ENCODE measurements around the gene FER. TPM values are rescaled to one million over a fixed set of nuclear protein-coding genes. Genes with fewer than 3 reads are reported as not detected.
A peak's percentile ranks its signal among the peaks of the same experiment; 100 is the strongest.

FER gene
- total and polyA plus RNA-seq, 2 experiments from 2014 or later: 25.9 to 30.7 TPM

DNA sequence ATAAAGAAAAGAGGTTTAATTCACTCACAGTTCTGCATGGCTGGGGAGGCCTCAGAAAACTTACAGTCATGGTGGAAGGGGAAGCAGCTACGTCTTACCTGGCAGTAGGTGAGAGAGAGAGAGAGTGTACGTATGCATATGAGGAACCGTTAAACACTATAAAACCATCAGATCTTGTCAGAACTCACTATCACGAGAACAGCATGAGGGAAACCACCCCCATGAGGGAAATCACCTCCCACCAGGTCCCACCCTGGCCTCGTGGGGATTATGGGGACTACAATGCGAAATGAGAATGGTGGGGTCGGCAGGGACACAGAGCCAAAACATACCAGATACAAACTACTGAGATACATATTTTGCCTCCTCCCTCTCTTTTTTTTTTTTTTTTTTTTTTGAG, 10.8 kb upstream of the FER start:
- H3K4me1 ChIP-seq (ENCODE audit: low read depth): no peaks in the 10 kb centered on the region
- no peak for DNase-seq (ENCODE audit: low read depth in 1 of 2, low spot score in 1 of 2)
- H3K4me3 ChIP-seq: no peak overlapping the region
- no peak overlapping the region for H3K27ac ChIP-seq
- H3K9me3 ChIP-seq (ENCODE audit: low read depth): no peaks in the 10 kb centered on the region
- no peaks in the 10 kb centered on the region for H3K27me3 ChIP-seq
- no peaks in the 10 kb centered on the region for H3K36me3 ChIP-seq
- TF ChIP-seq, protein P1, sequence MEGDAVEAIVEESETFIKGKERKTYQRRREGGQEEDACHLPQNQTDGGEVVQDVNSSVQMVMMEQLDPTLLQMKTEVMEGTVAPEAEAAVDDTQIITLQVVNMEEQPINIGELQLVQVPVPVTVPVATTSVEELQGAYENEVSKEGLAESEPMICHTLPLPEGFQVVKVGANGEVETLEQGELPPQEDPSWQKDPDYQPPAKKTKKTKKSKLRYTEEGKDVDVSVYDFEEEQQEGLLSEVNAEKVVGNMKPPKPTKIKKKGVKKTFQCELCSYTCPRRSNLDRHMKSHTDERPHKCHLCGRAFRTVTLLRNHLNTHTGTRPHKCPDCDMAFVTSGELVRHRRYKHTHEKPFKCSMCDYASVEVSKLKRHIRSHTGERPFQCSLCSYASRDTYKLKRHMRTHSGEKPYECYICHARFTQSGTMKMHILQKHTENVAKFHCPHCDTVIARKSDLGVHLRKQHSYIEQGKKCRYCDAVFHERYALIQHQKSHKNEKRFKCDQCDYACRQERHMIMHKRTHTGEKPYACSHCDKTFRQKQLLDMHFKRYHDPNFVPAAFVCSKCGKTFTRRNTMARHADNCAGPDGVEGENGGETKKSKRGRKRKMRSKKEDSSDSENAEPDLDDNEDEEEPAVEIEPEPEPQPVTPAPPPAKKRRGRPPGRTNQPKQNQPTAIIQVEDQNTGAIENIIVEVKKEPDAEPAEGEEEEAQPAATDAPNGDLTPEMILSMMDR (IDR thresholded peaks at IDR 0.05; ENCODE audit: low read depth, low read length): no peak

DNA sequence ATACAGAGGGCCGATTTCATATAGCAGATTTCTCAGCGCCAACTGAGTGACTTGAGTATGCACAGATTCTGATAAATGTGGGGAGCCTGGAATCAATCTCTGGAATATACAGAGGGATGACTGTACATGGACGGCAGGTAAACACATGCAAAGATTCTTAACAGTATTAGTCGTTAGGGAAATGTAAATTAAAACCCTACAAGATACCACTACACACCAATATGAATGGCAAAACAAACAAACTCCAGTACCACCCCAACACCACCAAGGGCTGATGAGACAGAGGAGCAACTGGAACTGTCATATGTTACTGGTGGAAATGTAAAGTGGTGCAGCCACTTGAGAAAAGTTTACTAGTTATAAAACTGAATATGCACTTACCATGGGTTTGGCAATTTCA, 8.3 kb upstream of the FER start:
- Histone ChIP-seq H3K9me3 (ENCODE audit: low read depth) (no peaks in the 10 kb centered on the region), H3K36me3 (no peaks in the 10 kb centered on the region), H3K27me3 (no peaks in the 10 kb centered on the region), H3K4me3 (no peak overlapping the region), H3K4me1 (ENCODE audit: low read depth) (no peaks in the 10 kb centered on the region), H3K27ac (no peak overlapping the region)
- TF ChIP-seq, protein P1 (IDR thresholded peaks at IDR 0.05; ENCODE audit: low read depth, low read length): no peak
- DNase-seq (ENCODE audit: low read depth in 1 of 2, low spot score in 1 of 2): no peak

DNA sequence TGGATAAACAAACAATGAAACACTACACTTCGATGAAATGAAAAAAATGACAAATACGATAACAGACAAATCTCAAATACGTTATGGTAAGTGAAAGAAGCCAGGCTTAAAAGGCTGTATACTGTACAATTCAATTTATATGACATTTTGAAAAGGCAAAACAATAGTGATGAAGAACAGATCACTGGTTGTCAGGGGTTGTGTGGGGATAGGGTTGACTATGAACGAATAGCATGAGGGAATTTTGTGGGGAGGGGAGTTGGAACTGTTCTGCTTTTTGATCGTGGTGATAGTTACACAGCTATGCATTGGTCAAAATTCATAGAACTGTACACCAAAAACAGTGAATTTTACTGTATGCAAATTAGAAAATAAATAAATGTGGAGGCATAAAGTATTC, 7.8 kb upstream of the FER start:
- TF ChIP-seq, protein P1 (IDR thresholded peaks at IDR 0.05; ENCODE audit: low read depth, low read length): no peak
- no peak overlapping the region for H3K4me3 ChIP-seq
- H3K9me3 ChIP-seq (ENCODE audit: low read depth): no peaks in the 10 kb centered on the region
- DNase-seq (ENCODE audit: low read depth in 1 of 2, low spot score in 1 of 2): no peak
- no peaks in the 10 kb centered on the region for H3K27me3 ChIP-seq
- no peaks in the 10 kb centered on the region for H3K4me1 ChIP-seq (ENCODE audit: low read depth)
- H3K36me3 ChIP-seq: no peaks in the 10 kb centered on the region
- H3K27ac ChIP-seq: no peak overlapping the region

DNA sequence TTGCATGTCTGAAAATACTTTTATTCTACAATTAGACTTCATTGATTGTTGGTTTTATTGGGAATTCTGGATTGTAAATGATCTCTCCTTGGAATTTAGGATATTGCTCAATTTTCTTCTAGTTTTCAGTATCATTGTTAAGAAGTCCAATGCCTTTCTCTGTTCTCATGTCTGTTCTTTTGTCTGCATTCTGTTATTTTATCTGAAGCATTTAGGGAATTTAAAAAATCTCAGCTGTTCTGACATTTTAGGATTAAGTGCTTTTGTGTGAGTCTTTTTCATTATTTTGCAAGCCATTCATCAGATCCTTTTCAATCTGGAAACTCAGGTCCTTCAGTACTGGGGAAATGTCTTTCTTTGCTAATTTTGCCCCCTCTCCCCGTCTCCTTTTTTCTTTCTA, 4.4 kb upstream of the FER start:
- TF ChIP-seq, protein P1 (IDR thresholded peaks at IDR 0.05; ENCODE audit: low read depth, low read length): no peak
- peak in 1 of 2 donors; percentile 77 for DNase-seq (ENCODE audit: low read depth in 1 of 2, low spot score in 1 of 2)
- H3K4me3 ChIP-seq: no peak overlapping the region
- no peaks in the 10 kb centered on the region for H3K9me3 ChIP-seq (ENCODE audit: low read depth)
- peaks cover 8% of the 10 kb centered on the region for H3K4me1 ChIP-seq (ENCODE audit: low read depth)
- no peaks in the 10 kb centered on the region for H3K36me3 ChIP-seq
- no peaks in the 10 kb centered on the region for H3K27me3 ChIP-seq
- H3K27ac ChIP-seq: no peak overlapping the region

DNA sequence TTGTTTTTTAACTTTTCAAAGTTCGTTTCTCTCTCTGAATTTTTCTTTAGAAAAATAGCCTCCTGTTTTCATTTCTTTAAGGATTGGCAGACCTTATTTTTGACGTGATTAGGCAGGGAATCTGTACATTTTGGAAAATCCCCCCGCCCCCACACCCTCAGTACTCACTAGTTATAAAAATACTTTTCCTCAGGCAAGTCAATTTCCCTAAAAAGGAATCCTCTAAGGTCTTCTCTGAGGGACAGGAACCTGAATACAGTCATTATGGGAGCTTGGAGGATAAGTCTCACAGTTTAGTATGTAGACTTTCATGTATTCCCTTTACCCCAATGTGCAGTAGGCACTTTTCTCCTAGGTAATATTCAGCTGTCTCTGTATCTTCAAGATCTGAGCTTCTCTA, 3.9 kb upstream of the FER start:
- no peaks in the 10 kb centered on the region for H3K9me3 ChIP-seq (ENCODE audit: low read depth)
- no peak overlapping the region for H3K4me3 ChIP-seq
- TF ChIP-seq, protein P1 (IDR thresholded peaks at IDR 0.05; ENCODE audit: low read depth, low read length): no peak
- no peaks in the 10 kb centered on the region for H3K36me3 ChIP-seq
- H3K27ac ChIP-seq: no peak overlapping the region
- H3K4me1 ChIP-seq (ENCODE audit: low read depth): peaks cover 8% of the 10 kb centered on the region
- no peak for DNase-seq (ENCODE audit: low read depth in 1 of 2, low spot score in 1 of 2)
- H3K27me3 ChIP-seq: no peaks in the 10 kb centered on the region
